Measurements from ENCODE around the gene PRR35.

DNA sequence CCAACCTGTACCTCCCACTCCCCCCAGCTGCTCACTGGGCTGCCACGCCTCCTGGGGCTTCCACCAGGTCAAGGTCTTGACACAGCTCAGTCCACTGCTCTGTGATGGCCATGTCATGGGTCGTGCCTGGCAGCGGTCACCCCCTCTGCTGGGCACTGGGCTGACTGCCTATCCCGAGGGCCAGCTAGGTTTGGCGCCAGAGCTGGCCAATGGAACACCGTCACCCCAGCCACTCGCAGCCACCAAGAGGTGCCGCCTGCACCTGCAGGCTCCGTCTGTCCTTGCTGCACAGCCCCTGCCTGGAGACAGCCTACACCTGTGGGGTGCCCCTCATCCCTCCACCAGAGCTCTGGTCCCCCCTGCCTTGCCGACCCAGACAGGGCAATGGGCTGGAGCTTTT, 25.2 kb downstream of the PRR35 start:
- TF ChIP-seq, protein P1, sequence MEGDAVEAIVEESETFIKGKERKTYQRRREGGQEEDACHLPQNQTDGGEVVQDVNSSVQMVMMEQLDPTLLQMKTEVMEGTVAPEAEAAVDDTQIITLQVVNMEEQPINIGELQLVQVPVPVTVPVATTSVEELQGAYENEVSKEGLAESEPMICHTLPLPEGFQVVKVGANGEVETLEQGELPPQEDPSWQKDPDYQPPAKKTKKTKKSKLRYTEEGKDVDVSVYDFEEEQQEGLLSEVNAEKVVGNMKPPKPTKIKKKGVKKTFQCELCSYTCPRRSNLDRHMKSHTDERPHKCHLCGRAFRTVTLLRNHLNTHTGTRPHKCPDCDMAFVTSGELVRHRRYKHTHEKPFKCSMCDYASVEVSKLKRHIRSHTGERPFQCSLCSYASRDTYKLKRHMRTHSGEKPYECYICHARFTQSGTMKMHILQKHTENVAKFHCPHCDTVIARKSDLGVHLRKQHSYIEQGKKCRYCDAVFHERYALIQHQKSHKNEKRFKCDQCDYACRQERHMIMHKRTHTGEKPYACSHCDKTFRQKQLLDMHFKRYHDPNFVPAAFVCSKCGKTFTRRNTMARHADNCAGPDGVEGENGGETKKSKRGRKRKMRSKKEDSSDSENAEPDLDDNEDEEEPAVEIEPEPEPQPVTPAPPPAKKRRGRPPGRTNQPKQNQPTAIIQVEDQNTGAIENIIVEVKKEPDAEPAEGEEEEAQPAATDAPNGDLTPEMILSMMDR (IDR thresholded peaks at IDR 0.05 in 4 of 5, conservative IDR thresholded peaks at IDR 0.05 in 1 of 5), result no peak
- TF ChIP-seq POLR2A (IDR thresholded peaks at IDR 0.05), result no peak

All from gastrocnemius medialis (tissue), 4 donors.